ENCODE data around the gene BCL7A. TPM values are rescaled to one million over a fixed set of nuclear protein-coding genes. Genes with fewer than 3 reads are reported as not detected.

Gene BCL7A
- total and polyA plus RNA-seq, 2 donors (not counting 1 experiment from before 2014, with no cell fraction given) = 71.0 to 75.9 TPM

- peak overlapping the region; percentile 79 for H3K4me2 ChIP-seq (replicated peaks; ENCODE audit: low read depth, low read length, poor library complexity, severe bottlenecking)
- CTCF ChIA-PET = interaction anchor here (0.6 to 3.3 kb wide), 15 partner anchors 9 to 101 kb away, joined by 3 to 16 read pairs (median 6); partner anchors contain the start of gene CFAP251
- H2AFZ ChIP-seq (ENCODE audit: insufficient read depth, low read depth, low read length, poor library complexity, severe bottlenecking) = peak overlapping the region; percentile 66
- H4K20me1 ChIP-seq (ENCODE audit: control insufficient read depth, insufficient read depth, low read length, poor library complexity, severe bottlenecking) = no peaks in the 10 kb centered on the region
- peak overlapping the region; percentile 96 for H3K27ac Mint-ChIP-seq
- no peak for TF ChIP-seq CTCF (IDR thresholded peaks at IDR 0.05)
- H3K4me1 ChIP-seq (ENCODE audit: control insufficient read depth in 2 of 2, insufficient read depth in 2 of 2, low read length in 2 of 2) = peaks cover 38% of the 10 kb centered on the region in 2 donors
- H3K27ac ChIP-seq (ENCODE audit: low read length in 2 of 2) = peak overlapping the region; percentile 62 to 70
- H3K4me3 ChIP-seq (ENCODE audit: control extremely low read depth in 1 of 5, extremely low read depth in 1 of 5, insufficient read depth in 1 of 5, low read depth in 2 of 5, low read length in 4 of 5) = peak overlapping the region in 1 of 5 experiments; percentile 9
- peak; percentile 86 for DNase-seq
- ATAC-seq (ENCODE audit: low read depth) = peak; percentile 89
- intact Hi-C loops (cut with micrococcal nuclease) = loop anchor here (1.0 kb wide), 2 partner anchors 12 kb away; no protein-coding TSS in a partner anchor
- 14% methylated on average over 16 of the region's 21 CpGs for WGBS (ENCODE audit: insufficient coverage)
- H3K27me3 Mint-ChIP-seq = no peaks in the 10 kb centered on the region
- H3K27me3 ChIP-seq (replicated peaks in 1 of 4; ENCODE audit: control extremely low read depth in 1 of 4, control insufficient read depth in 3 of 4, insufficient read depth in 4 of 4, low read length in 3 of 4) = no peaks in the 10 kb centered on the region
- H3K79me2 ChIP-seq (ENCODE audit: control insufficient read depth, insufficient read depth, low read length) = no peaks in the 10 kb centered on the region
- peaks cover 44% of the 10 kb centered on the region for H3K4me1 Mint-ChIP-seq
- POLR2A ChIA-PET = interaction anchor here (0.5 to 2.5 kb wide), 10 partner anchors 8 to 154 kb away, joined by 3 to 19 read pairs (median 8); partner anchors contain the start of gene BCL7A
- peak overlapping the region; percentile 84 for H3K4me3 Mint-ChIP-seq
- H3K9me3 Mint-ChIP-seq (ENCODE audit: insufficient read depth) = no peaks in the 10 kb centered on the region
- H3K9ac ChIP-seq (ENCODE audit: low read length) = no peak overlapping the region
- H3K9me3 ChIP-seq (ENCODE audit: control extremely low read depth in 1 of 3, control insufficient read depth in 2 of 3, insufficient read depth in 1 of 3, low read length in 2 of 3) = no peaks in the 10 kb centered on the region
- H3K36me3 ChIP-seq (replicated peaks in 1 of 2; ENCODE audit: control extremely low read depth in 1 of 2, control insufficient read depth in 1 of 2, extremely low read depth in 1 of 2, insufficient read depth in 2 of 2, low read length in 1 of 2) = no peaks in the 10 kb centered on the region
Observed at GRCh38 chr12:121992059-121992879, 29.4 kb upstream of the BCL7A start.

Data from B cell (primary cell).